PC-3 (cell line): Measurements from ENCODE around the gene UHMK1. TPM values are rescaled to one million over a fixed set of nuclear protein-coding genes. Genes with fewer than 3 reads are reported as not detected.
A peak's percentile ranks its signal among the peaks of the same experiment; 100 is the strongest.
"Not testable (repeated sequence)": the region's sequence is repeated elsewhere in the genome, so short reads cannot be mapped to it uniquely, and the experiment has no call there.

Experiments
- ATAC-seq: fragments of 200-7000 bp; cut with Tn5 transposase; 2 replicates; pipeline ENCODE4 v1.9.1; 2020; ENCODE audit warnings: mild to moderate bottlenecking, moderate library complexity
- Bru-seq: library from RNA; stranded (reverse); fragments of 400-500 nt; gene quantifications from one replicate; lab custom pipeline; 2021; lab: Mats Ljungman, UMichigan
- BruChase-seq, 2 experiments: library from RNA; stranded (reverse); fragments of 400-500 nt; gene quantifications; one replicate each; lab custom pipeline; 2021; lab: Mats Ljungman, UMichigan
- BruUV-seq: library from RNA; stranded (reverse); fragments of 400-500 nt; replicated peaks from 2 replicates; lab custom pipeline; 2021; lab: Mats Ljungman, UMichigan
- CTCF ChIA-PET: fragments of 300-600 bp; sonication (Branson Sonifier 250); formaldehyde crosslinking; loops from one replicate; lab custom pipeline; 2022; ENCODE audit warnings: antibody characterized with exemption; lab: Charles Lee
- POLR2A ChIA-PET: fragments of 300-600 bp; sonication (Branson Sonifier 250); formaldehyde crosslinking; loops from one replicate; lab custom pipeline; 2022; ENCODE audit warnings: antibody characterized with exemption; ENCODE audit not compliant: unreplicated experiment; lab: Charles Lee
- DNase-seq: peaks from one replicate; pipeline ENCODE4 v3.0.0-alpha.2; 2015
- H2AFZ ChIP-seq: fragments of 300-600 bp; sonication (generic); 2 replicates; pipeline ENCODE4 v1.6.0; 2016; ENCODE audit warnings: antibody characterized with exemption, low read length
- H3F3A ChIP-seq: fragments of 300-600 bp; sonication (generic); one replicate; pipeline ENCODE4 v1.6.0; 2017; ENCODE audit warnings: antibody characterized with exemption, low read length, control low read depth, mild to moderate bottlenecking; ENCODE audit not compliant: unreplicated experiment
- H3K27ac ChIP-seq: fragments of 300-600 bp; sonication (generic); 2 replicates; pipeline ENCODE4 v1.5.1; 2016; ENCODE audit warnings: mild to moderate bottlenecking, low read length
- H3K27me3 ChIP-seq: fragments of 300-600 bp; sonication (generic); 2 replicates; pipeline ENCODE4 v1.6.1; 2016; ENCODE audit warnings: low read length, mixed read lengths
- H3K36me3 ChIP-seq: fragments of 300-600 bp; sonication (generic); 2 replicates; pipeline ENCODE4 v1.6.1; 2016; ENCODE audit warnings: low read depth, mixed run types, low read length, mixed read lengths
- H3K4me1 ChIP-seq: fragments of 300-600 bp; sonication (generic); 2 replicates; pipeline ENCODE4 v1.5.1; 2016; ENCODE audit warnings: low read length; ENCODE audit not compliant: insufficient read depth
- H3K4me2 ChIP-seq: fragments of 300-600 bp; sonication (generic); 2 replicates; pipeline ENCODE4 v1.6.0; 2016; ENCODE audit warnings: low read length
- H3K4me3 ChIP-seq: fragments of 300-600 bp; sonication (generic); 2 replicates; pipeline ENCODE4 v1.5.1; 2016; ENCODE audit warnings: mild to moderate bottlenecking, low read length, mixed read lengths
- H3K79me2 ChIP-seq: fragments of 300-600 bp; sonication (generic); 2 replicates; pipeline ENCODE4 v1.6.1; 2017; ENCODE audit warnings: low read length, mixed read lengths
- H3K9ac ChIP-seq: fragments of 300-600 bp; sonication (generic); 2 replicates; pipeline ENCODE4 v1.6.0; 2016; ENCODE audit warnings: mild to moderate bottlenecking, low read length
- H3K9me2 ChIP-seq: fragments of 300-600 bp; sonication (generic); replicated peaks from 2 replicates; pipeline ENCODE4 v1.6.1; 2016; ENCODE audit warnings: mixed run types, low read length, mixed read lengths
- H3K9me3 ChIP-seq: fragments of 300-600 bp; sonication (generic); 2 replicates; pipeline ENCODE4 v1.6.1; 2016; ENCODE audit warnings: low read length, mixed read lengths
- H4K20me1 ChIP-seq: fragments of 300-600 bp; sonication (generic); 2 replicates; pipeline ENCODE4 v1.6.1; 2016; ENCODE audit warnings: low read length, mixed read lengths
- CTCF ChIP-seq: fragments of 300-600 bp; sonication (generic); conservative IDR thresholded peaks from 2 replicates; pipeline ENCODE4 v1.5.1; 2017; ENCODE audit warnings: antibody characterized with exemption, low read depth, mild to moderate bottlenecking, low read length
- EZH2 ChIP-seq: fragments of 300-600 bp; sonication (generic); IDR thresholded peaks from one replicate; pipeline ENCODE4 v1.6.1; 2017; ENCODE audit warnings: antibody characterized with exemption, mild to moderate bottlenecking, low read length; ENCODE audit not compliant: unreplicated experiment
- EZH2phosphoT487 ChIP-seq: fragments of 300-600 bp; sonication (generic); IDR thresholded peaks from 2 replicates; pipeline ENCODE4 v1.6.1; 2018; ENCODE audit warnings: mild to moderate bottlenecking, antibody characterized with exemption, low read length, borderline replicate concordance
- intact Hi-C: fragments of 100-400 bp; cut with micrococcal nuclease; formaldehyde crosslinking; loops from 2 replicates; pipeline ENCODE4 v1.9.0; 2023
- long read RNA-seq: library from polyadenylated mRNA; unstranded; transcript quantifications from one replicate; pipeline ENCODE4 v2.0.0, GENCODE V29; 2021; ENCODE audit not compliant: unreplicated experiment
- total RNA-seq: library from RNA; depleted of rRNA; stranded (reverse); fragments of >200 nt; gene quantifications from 2 replicates; pipeline ENCODE4 v1.2.3, GENCODE V29; 2014; rRNA removed

Gene UHMK1
- total RNA-seq (69.4 and 70.4 TPM in 2 replicates), Bru-seq, nascent RNA (percentile 94 among the genes with signal in this experiment), BruChase-seq, experiment 1, labeled RNA remaining after a 6-hour chase (percentile 99 among the genes with signal in this experiment), BruChase-seq, experiment 2, labeled RNA remaining after a 2-hour chase (percentile 97 among the genes with signal in this experiment)
- long read RNA-seq, full-length matches to known transcripts, result 260 of 325 reads
- long read RNA-seq, partial matches to known transcripts, result 3 of 325 reads
- long read RNA-seq, other reads (novel, unspliced or antisense), result 62 of 325 reads

GRCh38 chr1:162497723-162498495, at the start of gene UHMK1:
Gene UHMK1, plus strand, starts transcription at chr1:162497818. Its CDS starts 183 bp downstream, at chr1:162498001.
- Histone ChIP-seq H3K9me3 (no peaks in the 10 kb centered on the region), H3K4me2 (peak within 1 kb of the TSS; percentile 87), H2AFZ (peak within 1 kb of the TSS; percentile 100), H3K79me2 (peaks cover 48% of the 10 kb centered on the region), H4K20me1 (peaks cover 8% of the 10 kb centered on the region; the same call in 1 of the 2 replicates), H3K27me3 (no peaks in the 10 kb centered on the region), H3F3A (peaks cover 10% of the 10 kb centered on the region), H3K9ac (peak within 1 kb of the TSS; percentile 92), H3K27ac (peak within 1 kb of the TSS; percentile 51), H3K36me3 (peaks cover 14% of the 10 kb centered on the region; the same call in 1 of the 2 replicates), H3K9me2 (no peaks in the 10 kb centered on the region), H3K4me3 (peak within 1 kb of the TSS; percentile 77), H3K4me1 (peaks cover 37% of the 10 kb centered on the region)
- BruUV-seq, result no TSS peak
- ATAC-seq, result peak; percentile 93
- no peak for TF ChIP-seq EZH2
- TF ChIP-seq CTCF, result no peak
- TF ChIP-seq EZH2phosphoT487, result no peak
- intact Hi-C loops, result loop anchor here (5.0 kb wide), 2 partner anchors 199 to 441 kb away; no protein-coding TSS in a partner anchor
- ChIA-PET CTCF (no interaction called here), POLR2A (interaction anchor here (0.9 kb wide), 1 partner anchor 44 kb away, joined by 4 read pairs; no protein-coding TSS in a partner anchor)
- peak; percentile 91 for DNase-seq

- H3K27me3 ChIP-seq, BruUV-seq, intact Hi-C loops, H3K79me2 ChIP-seq, H4K20me1 ChIP-seq, H3K4me3 ChIP-seq, H3K9me2 ChIP-seq, H2AFZ ChIP-seq, ATAC-seq, H3K4me2 ChIP-seq, H3K4me1 ChIP-seq, DNase-seq, H3K9ac ChIP-seq, CTCF ChIA-PET, H3K27ac ChIP-seq, H3K9me3 ChIP-seq, POLR2A ChIA-PET, H3F3A ChIP-seq, H3K36me3 ChIP-seq: not testable (repeated sequence)
Observed at GRCh38 chr1:162454361-162454760, 43.3 kb upstream of the UHMK1 start.

GRCh38 chr1:162456323-162456722, 41.3 kb upstream of the UHMK1 start:
- H3F3A ChIP-seq, result no peaks in the 10 kb centered on the region
- no peak overlapping the region for H3K4me3 ChIP-seq
- peak; percentile 31 for DNase-seq
- no peak for ATAC-seq
- POLR2A ChIA-PET, result no interaction called here
- H3K36me3 ChIP-seq, result no peaks in the 10 kb centered on the region
- H2AFZ ChIP-seq, result no peak overlapping the region
- no peak overlapping the region for H3K27ac ChIP-seq
- BruUV-seq, result no TSS peak
- H3K27me3 ChIP-seq, result no peaks in the 10 kb centered on the region
- H3K4me1 ChIP-seq, result no peaks in the 10 kb centered on the region
- H4K20me1 ChIP-seq, result no peaks in the 10 kb centered on the region
- no peaks in the 10 kb centered on the region for H3K9me3 ChIP-seq
- CTCF ChIA-PET, result interaction anchor here (0.6 kb wide), 2 partner anchors 11 to 99 kb away, joined by 3 read pairs; no protein-coding TSS in a partner anchor
- no peak overlapping the region for H3K9ac ChIP-seq
- no peaks in the 10 kb centered on the region for H3K9me2 ChIP-seq
- H3K79me2 ChIP-seq, result no peaks in the 10 kb centered on the region
- peak; percentile 45 for TF ChIP-seq CTCF
- TF ChIP-seq EZH2, result no peak
- intact Hi-C loops, result no loop called here
- H3K4me2 ChIP-seq, result no peak overlapping the region
